ENCODE measurements around the gene CDA.

The CDA gene

DNA sequence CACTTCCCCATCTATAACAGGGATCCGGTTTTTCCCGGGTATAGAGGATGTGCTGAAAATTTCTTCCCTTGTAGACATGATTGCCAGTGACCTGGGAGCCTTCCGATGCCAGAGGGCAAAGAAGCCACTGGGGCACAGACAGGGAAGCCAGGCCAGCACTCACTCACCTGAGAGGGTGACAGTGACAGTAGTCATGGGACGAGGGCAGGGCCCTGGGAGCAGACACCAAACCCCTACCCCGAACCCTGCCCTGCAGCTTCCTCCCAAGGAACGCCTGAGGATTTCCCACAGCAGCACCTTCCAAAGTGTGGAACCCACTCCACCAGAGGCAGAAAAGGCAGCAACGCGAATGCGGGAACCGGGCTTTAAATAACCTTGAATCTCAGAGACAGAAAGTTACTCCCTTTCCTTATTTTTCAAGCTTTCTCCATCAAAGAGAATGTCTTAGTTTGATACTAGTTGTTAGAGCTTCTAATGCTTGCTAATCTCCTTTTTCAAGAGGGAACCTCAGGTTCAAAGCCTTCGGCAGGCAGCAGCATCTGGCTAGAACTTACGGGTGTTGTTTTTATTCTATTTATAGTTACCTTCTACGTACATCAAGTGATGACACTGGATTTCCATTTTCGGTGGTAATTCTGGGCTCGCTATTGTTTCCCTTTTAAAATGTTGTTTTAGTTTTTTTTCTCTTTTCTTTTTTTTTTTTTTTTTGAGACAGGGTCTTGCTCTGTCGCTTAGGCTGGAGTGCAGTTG, 69.4 kb downstream of the CDA start:
- DNase-seq: peak; percentile 23

DNA sequence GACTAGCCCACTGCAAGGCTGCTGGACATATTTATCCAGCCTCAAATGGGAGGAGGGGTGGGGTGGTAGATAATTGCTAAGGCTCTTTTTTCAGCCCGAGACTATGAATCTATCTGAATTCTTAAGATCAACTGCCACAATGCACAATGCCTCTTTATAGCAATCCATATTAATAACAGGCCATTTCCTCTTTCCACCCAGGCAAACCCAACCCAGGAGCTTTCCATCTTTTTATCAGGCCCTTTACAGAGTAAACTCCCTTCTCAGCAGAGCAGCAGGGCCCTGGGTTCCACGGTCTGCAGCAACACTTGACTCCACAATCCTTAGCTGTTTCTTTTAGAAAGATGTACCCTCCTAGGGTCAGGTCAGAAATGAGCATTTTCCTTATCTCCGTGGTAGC, 71.5 kb downstream of the CDA start:
- DNase-seq: no peak

- peak; percentile 21 for DNase-seq
Observed at GRCh38 chr1:20660847-20661206, 71.9 kb downstream of the CDA start.

DNA sequence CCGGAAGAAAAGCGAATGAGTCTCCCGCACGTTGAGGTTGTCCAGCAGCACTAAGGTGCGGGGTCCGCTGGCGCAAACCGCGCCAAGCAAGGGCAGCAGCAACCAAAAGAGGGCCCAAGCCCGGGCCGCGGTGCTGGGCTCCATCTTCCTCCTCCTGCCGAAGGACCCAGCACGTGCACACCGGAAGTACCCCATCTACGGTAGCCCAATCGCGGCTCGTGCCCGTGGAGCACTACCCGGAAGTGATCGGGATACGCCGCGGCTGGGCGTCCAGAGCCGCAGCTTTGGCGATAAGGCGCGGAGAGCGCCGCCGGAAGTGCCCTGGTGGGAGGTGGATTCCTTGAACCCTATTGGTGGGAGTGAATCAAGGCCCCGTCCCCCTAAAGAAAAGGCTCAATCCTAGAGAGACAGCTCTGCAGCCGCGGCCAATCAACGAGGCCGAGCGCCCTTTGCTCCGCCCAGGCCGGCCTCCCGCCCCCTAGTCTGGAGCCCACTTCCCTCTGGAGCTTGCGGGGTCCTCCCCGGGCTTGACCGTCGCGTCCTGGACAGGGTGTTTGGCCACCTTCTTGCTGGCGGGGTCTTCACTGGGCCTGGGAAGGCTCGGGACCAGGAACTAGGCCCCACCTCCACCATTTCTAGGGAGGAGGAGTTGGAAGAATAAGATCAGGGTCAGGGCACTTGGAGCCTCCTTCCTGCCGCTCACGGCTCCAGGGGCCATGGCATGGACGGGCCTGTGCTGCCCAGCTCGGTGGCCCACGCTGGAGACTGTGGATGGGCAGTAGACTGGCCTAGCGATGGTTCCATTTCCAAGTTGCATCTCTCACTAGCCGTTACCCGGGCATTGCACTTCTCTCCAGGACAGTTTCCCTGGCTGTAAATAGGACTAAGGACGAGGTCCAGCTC, 72.6 kb downstream of the CDA start, which contains the start of gene DDOST:
Gene DDOST, minus strand, starts transcription at position 163 of the 903 bp plus-strand sequence. Its CDS starts 19 bp downstream, at position 144.
- DNase-seq: peak; percentile 97

DNA sequence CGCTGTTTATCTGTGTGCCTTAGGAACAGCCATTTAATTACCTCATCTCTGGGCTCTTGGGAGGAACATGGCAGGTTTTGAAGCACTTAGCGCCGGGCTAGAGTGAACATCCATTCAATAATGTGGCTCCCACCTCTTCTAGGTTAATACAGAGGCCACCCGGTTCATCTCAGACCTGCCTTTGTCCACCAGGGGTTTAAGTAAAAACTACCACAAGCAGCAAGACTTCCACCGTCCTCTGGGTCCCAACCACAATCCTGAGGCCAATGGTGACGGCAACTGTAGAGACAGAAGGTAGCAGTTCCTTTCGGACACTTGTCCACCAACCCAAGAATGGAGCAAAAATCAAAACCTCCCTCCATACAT, 73.2 kb downstream of the CDA start:
- no peak for DNase-seq

DNA sequence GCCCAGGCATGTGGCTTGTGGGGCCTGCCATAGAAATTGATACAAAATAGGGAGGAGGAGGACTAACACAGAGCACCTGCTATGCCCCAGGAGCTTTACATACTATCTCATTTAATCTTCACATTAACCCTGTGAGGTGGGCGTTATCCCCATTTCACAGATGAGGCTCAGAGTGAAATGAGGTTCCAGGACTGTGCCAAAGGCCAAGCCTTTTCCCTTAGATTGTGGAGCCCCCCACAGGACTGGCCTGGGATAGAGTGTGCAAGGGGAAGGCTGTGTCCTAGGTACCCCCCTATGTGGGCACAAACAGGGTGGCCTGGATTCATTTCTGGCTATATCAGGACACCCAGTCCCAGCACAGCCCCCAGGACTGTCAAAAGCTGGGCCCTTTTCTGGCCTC, 74.5 kb downstream of the CDA start:
- no peak for DNase-seq

GRCh38 chr1:20663969-20664715, 75.2 kb downstream of the CDA start:
- DNase-seq: no peak

- DNase-seq: no peak
Observed at GRCh38 chr1:20665726-20666125, 76.8 kb downstream of the CDA start.

GRCh38 chr1:20666146-20666545, 77.2 kb downstream of the CDA start:
- no peak for DNase-seq

GRCh38 chr1:20666804-20667203, 77.9 kb downstream of the CDA start:
- no peak for DNase-seq
